A673 (cell line): ENCODE measurements around the gene ADD3.

Experiments
- EZH2 ChIP-seq: fragments of 200-600 bp; sonication (generic); IDR thresholded peaks from 2 replicates; pipeline ENCODE4 v1.6.1; 2017; ENCODE audit warnings: borderline replicate concordance, low read depth, mild to moderate bottlenecking, mixed read lengths, antibody characterized with exemption, low read length; ENCODE audit not compliant: poor library complexity, severe bottlenecking
- TF ChIP-seq, protein P1 (sequence below): fragments of 300-800, 200-600 bp; sonication (generic); conservative IDR thresholded peaks from 2 replicates; pipeline ENCODE4 v1.5.1; 2017; ENCODE audit warnings: low read depth, mild to moderate bottlenecking, antibody characterized with exemption, low read length, moderate library complexity, mixed read lengths

GRCh38 chr10:109969760-109970346, 37.9 kb upstream of the ADD3 start:
- TF ChIP-seq EZH2, result no peak
- TF ChIP-seq, protein P1, sequence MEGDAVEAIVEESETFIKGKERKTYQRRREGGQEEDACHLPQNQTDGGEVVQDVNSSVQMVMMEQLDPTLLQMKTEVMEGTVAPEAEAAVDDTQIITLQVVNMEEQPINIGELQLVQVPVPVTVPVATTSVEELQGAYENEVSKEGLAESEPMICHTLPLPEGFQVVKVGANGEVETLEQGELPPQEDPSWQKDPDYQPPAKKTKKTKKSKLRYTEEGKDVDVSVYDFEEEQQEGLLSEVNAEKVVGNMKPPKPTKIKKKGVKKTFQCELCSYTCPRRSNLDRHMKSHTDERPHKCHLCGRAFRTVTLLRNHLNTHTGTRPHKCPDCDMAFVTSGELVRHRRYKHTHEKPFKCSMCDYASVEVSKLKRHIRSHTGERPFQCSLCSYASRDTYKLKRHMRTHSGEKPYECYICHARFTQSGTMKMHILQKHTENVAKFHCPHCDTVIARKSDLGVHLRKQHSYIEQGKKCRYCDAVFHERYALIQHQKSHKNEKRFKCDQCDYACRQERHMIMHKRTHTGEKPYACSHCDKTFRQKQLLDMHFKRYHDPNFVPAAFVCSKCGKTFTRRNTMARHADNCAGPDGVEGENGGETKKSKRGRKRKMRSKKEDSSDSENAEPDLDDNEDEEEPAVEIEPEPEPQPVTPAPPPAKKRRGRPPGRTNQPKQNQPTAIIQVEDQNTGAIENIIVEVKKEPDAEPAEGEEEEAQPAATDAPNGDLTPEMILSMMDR, result no peak
